WTC11 (cell line): ENCODE data around the gene SND1.

Experiments used
- ATF1 ChIP-seq: sonication (generic); formaldehyde crosslinking; IDR thresholded peaks from 2 replicates; pipeline ENCODE4 v1.8.1; 2023; ENCODE audit warnings: mild to moderate bottlenecking, moderate library complexity, missing genetic modification reagents
- CREB1 ChIP-seq: sonication (generic); formaldehyde crosslinking; IDR thresholded peaks from 2 replicates; pipeline ENCODE4 v1.8.0; 2023; ENCODE audit warnings: mild to moderate bottlenecking, missing genetic modification reagents
- E2F4 ChIP-seq: sonication (generic); formaldehyde crosslinking; IDR thresholded peaks from 2 replicates; pipeline ENCODE4 v1.8.1; 2022; ENCODE audit warnings: low read depth, mild to moderate bottlenecking, moderate library complexity, missing genetic modification reagents, borderline replicate concordance
- ESRRA ChIP-seq: sonication (generic); formaldehyde crosslinking; IDR thresholded peaks from 2 replicates; pipeline ENCODE4 v1.8.1; 2022; ENCODE audit warnings: mild to moderate bottlenecking, missing genetic modification reagents, borderline replicate concordance
- NFYB ChIP-seq: sonication (generic); formaldehyde crosslinking; conservative IDR thresholded peaks from 2 replicates; pipeline ENCODE4 v1.8.0; 2022; ENCODE audit warnings: low read depth, missing genetic modification reagents
- RELA ChIP-seq: sonication (generic); formaldehyde crosslinking; IDR thresholded peaks from 2 replicates; pipeline ENCODE4 v1.8.1; 2022; ENCODE audit warnings: missing genetic modification reagents, mild to moderate bottlenecking, borderline replicate concordance
- USF1 ChIP-seq: sonication (generic); formaldehyde crosslinking; IDR thresholded peaks from 2 replicates; pipeline ENCODE4 v1.8.0; 2022; ENCODE audit warnings: mild to moderate bottlenecking, missing genetic modification reagents
- ZBTB43 ChIP-seq: sonication (generic); formaldehyde crosslinking; IDR thresholded peaks from 2 replicates; pipeline ENCODE4 v1.8.1; 2023; ENCODE audit warnings: mild to moderate bottlenecking, missing genetic modification reagents
- ZNF121 ChIP-seq: sonication (generic); formaldehyde crosslinking; IDR thresholded peaks from 2 replicates; pipeline ENCODE4 v1.8.0; 2023; ENCODE audit warnings: missing genetic modification reagents
- ZNF219 ChIP-seq: sonication (generic); formaldehyde crosslinking; IDR thresholded peaks from 2 replicates; pipeline ENCODE4 v1.8.0; 2023; ENCODE audit warnings: missing genetic modification reagents, mild to moderate bottlenecking, borderline replicate concordance
- ZNF425 ChIP-seq: fragments of 250-450 bp; sonication (Bioruptor Pico); conservative IDR thresholded peaks from 2 replicates; pipeline ENCODE4 v1.9.0; 2021; ENCODE audit warnings: mild to moderate bottlenecking
- TF ChIP-seq, protein P1 (sequence below): fragments of 200-600 bp; IDR thresholded peaks from 2 replicates; pipeline ENCODE4 v1.8.0; 2022; ENCODE audit warnings: antibody characterized with exemption
- TF ChIP-seq, protein P2 (sequence below): sonication (generic); formaldehyde crosslinking; IDR thresholded peaks from 2 replicates; pipeline ENCODE4 v1.8.0; 2022; ENCODE audit warnings: missing genetic modification reagents
- TF ChIP-seq, protein P3 (sequence below): sonication (generic); formaldehyde crosslinking; IDR thresholded peaks from 2 replicates; pipeline ENCODE4 v1.8.1; 2023; ENCODE audit warnings: mild to moderate bottlenecking, missing genetic modification reagents, moderate library complexity

DNA sequence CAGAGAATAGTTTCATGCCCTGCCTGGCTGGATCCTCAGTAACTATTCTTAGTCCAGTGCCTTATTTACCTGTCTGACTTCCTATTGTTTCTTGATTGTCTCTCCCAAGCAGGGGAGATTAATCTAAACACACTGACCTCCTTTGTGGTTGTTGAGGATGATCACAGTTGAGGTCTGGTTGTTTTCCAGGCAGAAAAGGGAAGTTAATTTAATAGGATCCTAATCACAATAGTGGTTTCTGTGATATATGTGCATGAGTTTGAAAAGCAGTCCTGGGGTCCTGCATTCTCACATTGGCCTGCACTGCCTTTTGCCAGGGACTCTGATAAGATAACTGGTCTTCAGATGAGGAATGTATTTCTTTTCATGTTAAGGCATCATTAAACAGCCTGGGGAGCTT is 130.1 kb downstream of the SND1 start:
- no peak for TF ChIP-seq ZBTB43 (CRISPR knock-in tag)
- TF ChIP-seq, protein P1, sequence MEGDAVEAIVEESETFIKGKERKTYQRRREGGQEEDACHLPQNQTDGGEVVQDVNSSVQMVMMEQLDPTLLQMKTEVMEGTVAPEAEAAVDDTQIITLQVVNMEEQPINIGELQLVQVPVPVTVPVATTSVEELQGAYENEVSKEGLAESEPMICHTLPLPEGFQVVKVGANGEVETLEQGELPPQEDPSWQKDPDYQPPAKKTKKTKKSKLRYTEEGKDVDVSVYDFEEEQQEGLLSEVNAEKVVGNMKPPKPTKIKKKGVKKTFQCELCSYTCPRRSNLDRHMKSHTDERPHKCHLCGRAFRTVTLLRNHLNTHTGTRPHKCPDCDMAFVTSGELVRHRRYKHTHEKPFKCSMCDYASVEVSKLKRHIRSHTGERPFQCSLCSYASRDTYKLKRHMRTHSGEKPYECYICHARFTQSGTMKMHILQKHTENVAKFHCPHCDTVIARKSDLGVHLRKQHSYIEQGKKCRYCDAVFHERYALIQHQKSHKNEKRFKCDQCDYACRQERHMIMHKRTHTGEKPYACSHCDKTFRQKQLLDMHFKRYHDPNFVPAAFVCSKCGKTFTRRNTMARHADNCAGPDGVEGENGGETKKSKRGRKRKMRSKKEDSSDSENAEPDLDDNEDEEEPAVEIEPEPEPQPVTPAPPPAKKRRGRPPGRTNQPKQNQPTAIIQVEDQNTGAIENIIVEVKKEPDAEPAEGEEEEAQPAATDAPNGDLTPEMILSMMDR, result no peak
- no peak for TF ChIP-seq ZNF219 (CRISPR knock-in tag)
- no peak for TF ChIP-seq ZNF121 (CRISPR knock-in tag)
- TF ChIP-seq RELA (CRISPR knock-in tag), result no peak
- no peak for TF ChIP-seq CREB1 (CRISPR knock-in tag)
- TF ChIP-seq ESRRA (CRISPR knock-in tag), result no peak
- TF ChIP-seq ZNF425 (CRISPR knock-in tag), result no peak
- TF ChIP-seq E2F4 (CRISPR knock-in tag), result no peak
- TF ChIP-seq NFYB, result no peak
- TF ChIP-seq ATF1 (CRISPR knock-in tag), result no peak
- no peak for TF ChIP-seq USF1 (CRISPR knock-in tag)
- TF ChIP-seq, protein P2, sequence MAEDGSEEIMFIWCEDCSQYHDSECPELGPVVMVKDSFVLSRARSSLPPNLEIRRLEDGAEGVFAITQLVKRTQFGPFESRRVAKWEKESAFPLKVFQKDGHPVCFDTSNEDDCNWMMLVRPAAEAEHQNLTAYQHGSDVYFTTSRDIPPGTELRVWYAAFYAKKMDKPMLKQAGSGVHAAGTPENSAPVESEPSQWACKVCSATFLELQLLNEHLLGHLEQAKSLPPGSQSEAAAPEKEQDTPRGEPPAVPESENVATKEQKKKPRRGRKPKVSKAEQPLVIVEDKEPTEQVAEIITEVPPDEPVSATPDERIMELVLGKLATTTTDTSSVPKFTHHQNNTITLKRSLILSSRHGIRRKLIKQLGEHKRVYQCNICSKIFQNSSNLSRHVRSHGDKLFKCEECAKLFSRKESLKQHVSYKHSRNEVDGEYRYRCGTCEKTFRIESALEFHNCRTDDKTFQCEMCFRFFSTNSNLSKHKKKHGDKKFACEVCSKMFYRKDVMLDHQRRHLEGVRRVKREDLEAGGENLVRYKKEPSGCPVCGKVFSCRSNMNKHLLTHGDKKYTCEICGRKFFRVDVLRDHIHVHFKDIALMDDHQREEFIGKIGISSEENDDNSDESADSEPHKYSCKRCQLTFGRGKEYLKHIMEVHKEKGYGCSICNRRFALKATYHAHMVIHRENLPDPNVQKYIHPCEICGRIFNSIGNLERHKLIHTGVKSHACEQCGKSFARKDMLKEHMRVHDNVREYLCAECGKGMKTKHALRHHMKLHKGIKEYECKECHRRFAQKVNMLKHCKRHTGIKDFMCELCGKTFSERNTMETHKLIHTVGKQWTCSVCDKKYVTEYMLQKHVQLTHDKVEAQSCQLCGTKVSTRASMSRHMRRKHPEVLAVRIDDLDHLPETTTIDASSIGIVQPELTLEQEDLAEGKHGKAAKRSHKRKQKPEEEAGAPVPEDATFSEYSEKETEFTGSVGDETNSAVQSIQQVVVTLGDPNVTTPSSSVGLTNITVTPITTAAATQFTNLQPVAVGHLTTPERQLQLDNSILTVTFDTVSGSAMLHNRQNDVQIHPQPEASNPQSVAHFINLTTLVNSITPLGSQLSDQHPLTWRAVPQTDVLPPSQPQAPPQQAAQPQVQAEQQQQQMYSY (CRISPR knock-in tag), result no peak
- TF ChIP-seq, protein P3, sequence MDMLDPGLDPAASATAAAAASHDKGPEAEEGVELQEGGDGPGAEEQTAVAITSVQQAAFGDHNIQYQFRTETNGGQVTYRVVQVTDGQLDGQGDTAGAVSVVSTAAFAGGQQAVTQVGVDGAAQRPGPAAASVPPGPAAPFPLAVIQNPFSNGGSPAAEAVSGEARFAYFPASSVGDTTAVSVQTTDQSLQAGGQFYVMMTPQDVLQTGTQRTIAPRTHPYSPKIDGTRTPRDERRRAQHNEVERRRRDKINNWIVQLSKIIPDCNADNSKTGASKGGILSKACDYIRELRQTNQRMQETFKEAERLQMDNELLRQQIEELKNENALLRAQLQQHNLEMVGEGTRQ (CRISPR knock-in tag), result no peak
